ENCODE data around the gene REC8. TPM values are rescaled to one million over a fixed set of nuclear protein-coding genes. Genes with fewer than 3 reads are reported as not detected.
A peak's percentile ranks its signal among the peaks of the same experiment; 100 is the strongest.

REC8 gene
- total RNA-seq, 1 experiment from 2014 or later: 37.5 TPM

DNA sequence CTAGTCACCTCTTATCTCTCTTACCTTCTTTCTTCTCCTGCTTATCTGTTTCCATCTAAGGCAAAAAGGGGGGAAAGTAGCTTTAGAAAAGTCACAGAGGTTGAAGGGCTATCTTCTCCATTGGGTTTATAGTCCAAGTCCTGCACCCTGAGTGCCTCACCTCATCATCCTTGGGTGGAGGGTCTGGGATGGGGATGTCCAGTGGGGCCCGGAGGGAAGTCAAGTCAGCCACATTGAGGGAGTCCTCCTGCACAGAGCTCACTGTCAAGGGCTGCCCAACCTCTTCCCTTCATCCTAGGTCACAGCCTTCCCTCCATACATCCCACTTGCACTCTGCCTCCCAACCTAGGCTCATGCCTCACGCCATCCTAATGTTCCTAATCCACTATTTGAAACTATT lies 26.7 kb upstream of the REC8 start:
- no peak for DNase-seq
- CTCF ChIA-PET: interaction anchor here (1.2 to 2.9 kb wide), 2 partner anchors 16 to 87 kb away, joined by 3 to 24 read pairs; partner anchors contain the start of gene IRF9
- peak overlapping the region; percentile 89 for H3K4me3 Mint-ChIP-seq (ENCODE audit: low read depth, unreplicated experiment)

GRCh38 chr14:24145690-24146452 lies 26.0 kb upstream of the REC8 start:
- DNase-seq: no peak
- peak overlapping the region; percentile 89 for H3K4me3 Mint-ChIP-seq (ENCODE audit: low read depth, unreplicated experiment)
- intact Hi-C loops (cut with micrococcal nuclease; ENCODE audit: unreplicated experiment): loop anchor here (2.0 kb wide), 1 partner anchor 15 kb away; the partner anchor contains the start of gene IRF9
- H3K4me1 Mint-ChIP-seq (ENCODE audit: low read depth, unreplicated experiment): peaks cover 35% of the 10 kb centered on the region
- CTCF ChIA-PET: interaction anchor here (0.8 to 2.9 kb wide), 6 partner anchors 10 to 87 kb away, joined by 3 to 24 read pairs (median 5); partner anchors contain the start of genes DCAF11, IRF9, MDP1 and NRL
- no peaks in the 10 kb centered on the region for H3K27me3 Mint-ChIP-seq (ENCODE audit: unreplicated experiment)
- H3K27ac Mint-ChIP-seq (ENCODE audit: unreplicated experiment): peak overlapping the region; percentile 77
- H3K9me3 Mint-ChIP-seq (ENCODE audit: low read depth, unreplicated experiment): no peaks in the 10 kb centered on the region
- peaks cover 63% of the 10 kb centered on the region for H3K36me3 Mint-ChIP-seq (ENCODE audit: insufficient read depth, unreplicated experiment)
- no peak for TF ChIP-seq CTCF (IDR thresholded peaks at IDR 0.05; ENCODE audit: unreplicated experiment)
- TSS peak; percentile 64 for BruUV-seq (replicated peaks)

More for the DNA sequence above, 26.7 kb upstream of the REC8 start:
- Mint-ChIP-seq H3K9me3 (ENCODE audit: low read depth, unreplicated experiment) (no peaks in the 10 kb centered on the region), H3K4me1 (ENCODE audit: low read depth, unreplicated experiment) (peaks cover 35% of the 10 kb centered on the region), H3K27me3 (ENCODE audit: unreplicated experiment) (no peaks in the 10 kb centered on the region), H3K36me3 (ENCODE audit: insufficient read depth, unreplicated experiment) (peaks cover 69% of the 10 kb centered on the region), H3K27ac (ENCODE audit: unreplicated experiment) (peak overlapping the region; percentile 77)
- BruUV-seq (replicated peaks): no TSS peak
- intact Hi-C loops (cut with micrococcal nuclease; ENCODE audit: unreplicated experiment): no loop called here
- TF ChIP-seq CTCF (IDR thresholded peaks at IDR 0.05; ENCODE audit: unreplicated experiment): no peak

GRCh38 chr14:24146453-24146977 lies 25.4 kb upstream of the REC8 start, which contains the start of gene PSME2:
TSS of gene PSME2 (minus strand) at chr14:24146610. CDS start at chr14:24146581, 29 bp downstream.
- CTCF ChIA-PET: interaction anchor here (0.6 to 2.9 kb wide), 12 partner anchors 9 to 668 kb away, joined by 3 to 24 read pairs (median 4); partner anchors contain the start of genes DCAF11, DHRS1, IRF9 and NOP9
- peak; percentile 98 for DNase-seq
- Mint-ChIP-seq H3K4me1 (ENCODE audit: low read depth, unreplicated experiment) (peaks cover 35% of the 10 kb centered on the region), H3K27me3 (ENCODE audit: unreplicated experiment) (no peaks in the 10 kb centered on the region), H3K9me3 (ENCODE audit: low read depth, unreplicated experiment) (no peaks in the 10 kb centered on the region), H3K36me3 (ENCODE audit: insufficient read depth, unreplicated experiment) (peaks cover 56% of the 10 kb centered on the region), H3K27ac (ENCODE audit: unreplicated experiment) (peak within 1 kb of the TSS; percentile 77), H3K4me3 (ENCODE audit: low read depth, unreplicated experiment) (peak within 1 kb of the TSS; percentile 89)
- TF ChIP-seq CTCF (IDR thresholded peaks at IDR 0.05; ENCODE audit: unreplicated experiment): no peak
- intact Hi-C loops (cut with micrococcal nuclease; ENCODE audit: unreplicated experiment): loop anchor here (2.0 kb wide), 1 partner anchor 14 kb away; the partner anchor contains the start of gene IRF9
- BruUV-seq (replicated peaks): no TSS peak

GRCh38 chr14:24146978-24147760 lies 24.7 kb upstream of the REC8 start, which contains the start of gene RNF31:
TSS of gene RNF31 (plus strand) at chr14:24147498. CDS start at chr14:24147699, 201 bp downstream.
- peaks cover 50% of the 10 kb centered on the region for H3K36me3 Mint-ChIP-seq (ENCODE audit: insufficient read depth, unreplicated experiment)
- H3K4me1 Mint-ChIP-seq (ENCODE audit: low read depth, unreplicated experiment): peaks cover 35% of the 10 kb centered on the region
- H3K4me3 Mint-ChIP-seq (ENCODE audit: low read depth, unreplicated experiment): peak within 1 kb of the TSS; percentile 89
- intact Hi-C loops (cut with micrococcal nuclease; ENCODE audit: unreplicated experiment): loop anchor here (2.0 kb wide), 1 partner anchor 14 kb away; the partner anchor contains the start of gene IRF9
- no peak for TF ChIP-seq CTCF (IDR thresholded peaks at IDR 0.05; ENCODE audit: unreplicated experiment)
- peak within 1 kb of the TSS; percentile 77 for H3K27ac Mint-ChIP-seq (ENCODE audit: unreplicated experiment)
- CTCF ChIA-PET: interaction anchor here (0.6 to 2.9 kb wide), 12 partner anchors 8 to 668 kb away, joined by 3 to 24 read pairs (median 4); partner anchors contain the start of genes DCAF11, DHRS1, IRF9 and NOP9
- DNase-seq: peak; percentile 96
- no peaks in the 10 kb centered on the region for H3K27me3 Mint-ChIP-seq (ENCODE audit: unreplicated experiment)
- no TSS peak for BruUV-seq (replicated peaks)
- H3K9me3 Mint-ChIP-seq (ENCODE audit: low read depth, unreplicated experiment): no peaks in the 10 kb centered on the region
